SK-N-DZ (cell line): ENCODE results near the gene LSM14B.
"Not testable (repeated sequence)": the region's sequence is repeated elsewhere in the genome, so short reads cannot be mapped to it uniquely, and the experiment has no call there.

ENCODE experiments used
- DNase-seq: peaks from one replicate; pipeline ENCODE4 v3.0.0-alpha.2; 2015; ENCODE audit warnings: low spot score

LSM14B gene

GRCh38 chr20:62112368-62112767 lies 9.9 kb upstream of the LSM14B start:
- DNase-seq = no peak

GRCh38 chr20:62114894-62115293 lies 7.4 kb upstream of the LSM14B start:
- no peak for DNase-seq

- not testable (repeated sequence) for DNase-seq
Measured at GRCh38 chr20:62115800-62116407, 6.4 kb upstream of the LSM14B start.

- no peak for DNase-seq
Measured at GRCh38 chr20:62116558-62117361, 5.5 kb upstream of the LSM14B start.

GRCh38 chr20:62117362-62117646 lies 5.0 kb upstream of the LSM14B start:
- DNase-seq = peak; percentile 84

GRCh38 chr20:62117658-62118057 lies 4.6 kb upstream of the LSM14B start:
- DNase-seq = no peak

- no peak for DNase-seq
Measured at GRCh38 chr20:62118113-62119043, 3.9 kb upstream of the LSM14B start.

- no peak for DNase-seq
Measured at GRCh38 chr20:62119115-62119514, 3.2 kb upstream of the LSM14B start.

- DNase-seq = no peak
Measured at GRCh38 chr20:62119591-62120364, 2.5 kb upstream of the LSM14B start.

GRCh38 chr20:62120365-62120762 lies 1.9 kb upstream of the LSM14B start:
- no peak for DNase-seq

GRCh38 chr20:62120990-62121775 lies 1.1 kb upstream of the LSM14B start:
- DNase-seq = peak; percentile 87

- DNase-seq = no peak
Measured at GRCh38 chr20:62122654-62123449, 577 bp downstream of the LSM14B start.

GRCh38 chr20:62123450-62124118 lies 1.3 kb downstream of the LSM14B start:
- no peak for DNase-seq

- DNase-seq = no peak
Measured at GRCh38 chr20:62126141-62126540, 3.9 kb downstream of the LSM14B start.

GRCh38 chr20:62127799-62128198 lies 5.5 kb downstream of the LSM14B start:
- no peak for DNase-seq

GRCh38 chr20:62128502-62128901 lies 6.2 kb downstream of the LSM14B start:
- DNase-seq = no peak

- DNase-seq = no peak
Measured at GRCh38 chr20:62129731-62130531, 7.7 kb downstream of the LSM14B start.

GRCh38 chr20:62131560-62132320 lies 9.5 kb downstream of the LSM14B start:
- no peak for DNase-seq
